GM12878 (cell line): Measurements from ENCODE around the gene MLKL. TPM values are rescaled to one million over a fixed set of nuclear protein-coding genes. Genes with fewer than 3 reads are reported as not detected.
A peak's percentile ranks its signal among the peaks of the same experiment; 100 is the strongest.

ENCODE experiments used
- BCL11A ChIP-seq: IDR thresholded peaks from 2 replicates; pipeline ENCODE4 v1.6.1; 2011; ENCODE audit warnings: low read depth, low read length
- BHLHE40 ChIP-seq, 2 experiments: fragments of 450-650 bp in 1 of 2; IDR thresholded peaks; 2 replicates each; pipeline ENCODE4 v1.6.1; 2011 to 2017; ENCODE audit warnings: low read depth in 2 of 2, borderline replicate concordance in 1 of 2, improper control_type of control experiment in 1 of 2, low read length in 1 of 2, mild to moderate bottlenecking in 1 of 2
- ELK1 ChIP-seq: IDR thresholded peaks from 2 replicates; pipeline ENCODE4 v1.6.1; 2012; ENCODE audit warnings: low read depth, low read length, improper control_type of control experiment
- EP300 ChIP-seq, 2 experiments: fragments of 150-350 bp in 1 of 2; IDR thresholded peaks; 2 replicates each; pipeline ENCODE4 v1.6.1; 2011 to 2012; ENCODE audit warnings: low read depth in 2 of 2, low read length in 2 of 2, borderline replicate concordance in 1 of 2, improper control_type of control experiment in 1 of 2, inconsistent platforms in 1 of 2; ENCODE audit not compliant: control insufficient read depth in 1 of 2
- JUND ChIP-seq: IDR thresholded peaks from 2 replicates; pipeline ENCODE4 v1.6.1; 2012; ENCODE audit warnings: low read depth, mild to moderate bottlenecking, low read length, improper control_type of control experiment, moderate library complexity
- MEF2B ChIP-seq: fragments of 450-650 bp; IDR thresholded peaks from 2 replicates; pipeline ENCODE4 v1.6.1; 2018; ENCODE audit warnings: mild to moderate bottlenecking, moderate library complexity; ENCODE audit not compliant: partially characterized antibody, poor library complexity, severe bottlenecking
- PKNOX1 ChIP-seq: fragments of 450-650 bp; IDR thresholded peaks from 2 replicates; pipeline ENCODE4 v1.6.1; 2016; ENCODE audit warnings: mild to moderate bottlenecking
- RELA ChIP-seq: fragments of 450-650 bp; IDR thresholded peaks from 2 replicates; pipeline ENCODE4 v1.8.0; 2014; ENCODE audit warnings: borderline replicate concordance; ENCODE audit not compliant: partially characterized antibody
- polyA plus RNA-seq, 11 experiments: library from polyadenylated mRNA; depleted of rRNA in 4 of 11; unstranded in 6 of 11; stranded (reverse) in 5 of 11; fragments of >200 nt; fragmentation: Nextera tagmentation in 4 of 11; fragmentation: Illumina TruSeq in 1 of 11; extraction: Ambion mirVana in 4 of 11; extraction: Trizol in 1 of 11; gene quantifications; 1 replicate in 1 of 11; 2 replicates in 10 of 11; pipeline versions ENCODE4 v1.2.1 to v1.2.3, GENCODE V29; 2011 to 2016; ENCODE audit warnings: inconsistent platforms in 2 of 11, missing spikeins in 2 of 11, low read depth in 1 of 11
- total RNA-seq, 4 experiments: library from RNA; depleted of rRNA in 3 of 4; stranded (reverse); fragments of >200 nt in 3 of 4; fragmentation: Illumina TruSeq in 1 of 4; extraction: Trizol in 1 of 4; gene quantifications; 2 replicates each; pipeline versions ENCODE4 v1.2.1 to v1.2.3, GENCODE V29; 2013 to 2021

Gene MLKL
- total and polyA plus RNA-seq, 10 of the 15 experiments (the other 5 are each of a cell fraction or from before 2014, with no cell fraction given) = 3.8 to 14.5 (median 11.2) TPM

GRCh38 chr16:74626741-74627416 lies 73.8 kb downstream of the MLKL start (continued):
- TF ChIP-seq ELK1 = no peak
- TF ChIP-seq BHLHE40 (IDR thresholded peaks at IDR 0.05; ENCODE audit: borderline replicate concordance in 1 of 2, low read depth in 2 of 2, low read length in 1 of 2) = peak; percentile 35 to 44; a peak in 2 of 4 replicates
- TF ChIP-seq JUND = no peak
- peak; percentile 8; the same call in 1 of the 2 replicates for TF ChIP-seq BCL11A
- TF ChIP-seq EP300 (IDR thresholded peaks at IDR 0.05; ENCODE audit: borderline replicate concordance in 1 of 2, control insufficient read depth in 1 of 2, low read depth in 2 of 2, low read length in 2 of 2) = 0 out of 4 replicates have a peak, but pooled peaks of 1 of the 2 experiments have one; percentile 12
- TF ChIP-seq RELA = peak; percentile 12
- peak; percentile 93 for TF ChIP-seq MEF2B
- no peak for TF ChIP-seq PKNOX1
